Panc1 (cell line): ENCODE results near the gene TCN1.

ENCODE experiments used
- POLR2AphosphoS5 ChIP-seq: IDR thresholded peaks from 2 replicates; pipeline ENCODE4 v1.6.1; 2012; ENCODE audit warnings: mild to moderate bottlenecking, low read depth, low read length, moderate library complexity
- SIN3A ChIP-seq: IDR thresholded peaks from 2 replicates; pipeline ENCODE4 v1.6.1; 2012; ENCODE audit warnings: low read depth, mild to moderate bottlenecking, low read length, moderate library complexity, borderline replicate concordance; ENCODE audit not compliant: insufficient read depth
- TCF7L2 ChIP-seq: IDR thresholded peaks from 2 replicates; pipeline ENCODE4 v1.6.1; 2011; ENCODE audit warnings: mild to moderate bottlenecking, low read depth, low read length, inconsistent platforms
- TF ChIP-seq, protein P1 (sequence below): fragments of 450-650 bp; IDR thresholded peaks from 2 replicates; pipeline ENCODE4 v1.5.1; 2017; ENCODE audit warnings: mild to moderate bottlenecking
- TF ChIP-seq, protein P2 (sequence below), 2 experiments: IDR thresholded peaks; 2 replicates each; pipeline ENCODE4 v1.6.1; 2011 to 2012; ENCODE audit warnings: low read depth in 2 of 2, control low read depth in 1 of 2, low read length in 1 of 2, mild to moderate bottlenecking in 1 of 2, moderate library complexity in 1 of 2; ENCODE audit not compliant: insufficient read depth in 1 of 2

- TF ChIP-seq, protein P1, sequence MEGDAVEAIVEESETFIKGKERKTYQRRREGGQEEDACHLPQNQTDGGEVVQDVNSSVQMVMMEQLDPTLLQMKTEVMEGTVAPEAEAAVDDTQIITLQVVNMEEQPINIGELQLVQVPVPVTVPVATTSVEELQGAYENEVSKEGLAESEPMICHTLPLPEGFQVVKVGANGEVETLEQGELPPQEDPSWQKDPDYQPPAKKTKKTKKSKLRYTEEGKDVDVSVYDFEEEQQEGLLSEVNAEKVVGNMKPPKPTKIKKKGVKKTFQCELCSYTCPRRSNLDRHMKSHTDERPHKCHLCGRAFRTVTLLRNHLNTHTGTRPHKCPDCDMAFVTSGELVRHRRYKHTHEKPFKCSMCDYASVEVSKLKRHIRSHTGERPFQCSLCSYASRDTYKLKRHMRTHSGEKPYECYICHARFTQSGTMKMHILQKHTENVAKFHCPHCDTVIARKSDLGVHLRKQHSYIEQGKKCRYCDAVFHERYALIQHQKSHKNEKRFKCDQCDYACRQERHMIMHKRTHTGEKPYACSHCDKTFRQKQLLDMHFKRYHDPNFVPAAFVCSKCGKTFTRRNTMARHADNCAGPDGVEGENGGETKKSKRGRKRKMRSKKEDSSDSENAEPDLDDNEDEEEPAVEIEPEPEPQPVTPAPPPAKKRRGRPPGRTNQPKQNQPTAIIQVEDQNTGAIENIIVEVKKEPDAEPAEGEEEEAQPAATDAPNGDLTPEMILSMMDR: no peak
- TF ChIP-seq POLR2AphosphoS5: no peak
- TF ChIP-seq, protein P2, sequence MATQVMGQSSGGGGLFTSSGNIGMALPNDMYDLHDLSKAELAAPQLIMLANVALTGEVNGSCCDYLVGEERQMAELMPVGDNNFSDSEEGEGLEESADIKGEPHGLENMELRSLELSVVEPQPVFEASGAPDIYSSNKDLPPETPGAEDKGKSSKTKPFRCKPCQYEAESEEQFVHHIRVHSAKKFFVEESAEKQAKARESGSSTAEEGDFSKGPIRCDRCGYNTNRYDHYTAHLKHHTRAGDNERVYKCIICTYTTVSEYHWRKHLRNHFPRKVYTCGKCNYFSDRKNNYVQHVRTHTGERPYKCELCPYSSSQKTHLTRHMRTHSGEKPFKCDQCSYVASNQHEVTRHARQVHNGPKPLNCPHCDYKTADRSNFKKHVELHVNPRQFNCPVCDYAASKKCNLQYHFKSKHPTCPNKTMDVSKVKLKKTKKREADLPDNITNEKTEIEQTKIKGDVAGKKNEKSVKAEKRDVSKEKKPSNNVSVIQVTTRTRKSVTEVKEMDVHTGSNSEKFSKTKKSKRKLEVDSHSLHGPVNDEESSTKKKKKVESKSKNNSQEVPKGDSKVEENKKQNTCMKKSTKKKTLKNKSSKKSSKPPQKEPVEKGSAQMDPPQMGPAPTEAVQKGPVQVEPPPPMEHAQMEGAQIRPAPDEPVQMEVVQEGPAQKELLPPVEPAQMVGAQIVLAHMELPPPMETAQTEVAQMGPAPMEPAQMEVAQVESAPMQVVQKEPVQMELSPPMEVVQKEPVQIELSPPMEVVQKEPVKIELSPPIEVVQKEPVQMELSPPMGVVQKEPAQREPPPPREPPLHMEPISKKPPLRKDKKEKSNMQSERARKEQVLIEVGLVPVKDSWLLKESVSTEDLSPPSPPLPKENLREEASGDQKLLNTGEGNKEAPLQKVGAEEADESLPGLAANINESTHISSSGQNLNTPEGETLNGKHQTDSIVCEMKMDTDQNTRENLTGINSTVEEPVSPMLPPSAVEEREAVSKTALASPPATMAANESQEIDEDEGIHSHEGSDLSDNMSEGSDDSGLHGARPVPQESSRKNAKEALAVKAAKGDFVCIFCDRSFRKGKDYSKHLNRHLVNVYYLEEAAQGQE (IDR thresholded peaks at IDR 0.05; ENCODE audit: insufficient read depth in 1 of 2, low read depth in 2 of 2, low read length in 1 of 2): no peak
- no peak for TF ChIP-seq SIN3A
- TF ChIP-seq TCF7L2: no peak
Observed at GRCh38 chr11:59862252-59862651, 4.0 kb downstream of the TCN1 start.
